DMS 273 (cell line): Measurements from ENCODE around the gene DOK7.

Source experiments
- DNase-seq: peaks from one replicate; lab custom pipeline; 2025; ENCODE audit not compliant: unreplicated experiment; lab: John Stamatoyannopoulos, UW

The DOK7 gene

GRCh38 chr4:3462790-3463415 lies at the start of gene DOK7:
Gene DOK7, plus strand, starts transcription at chr4:3463306. Its CDS starts 70 bp downstream, at chr4:3463376.
- peak; percentile 37 for DNase-seq

- no peak for DNase-seq
Observed at GRCh38 chr4:3413675-3414420, 49.3 kb upstream of the DOK7 start.

- DNase-seq: no peak
Observed at GRCh38 chr4:3414421-3415279, 48.5 kb upstream of the DOK7 start.

GRCh38 chr4:3415471-3416141 lies 47.5 kb upstream of the DOK7 start:
- no peak for DNase-seq

- DNase-seq: no peak
Observed at GRCh38 chr4:3416270-3416669, 46.8 kb upstream of the DOK7 start.

- no peak for DNase-seq
Observed at GRCh38 chr4:3416821-3417221, 46.3 kb upstream of the DOK7 start.

- DNase-seq: no peak
Observed at GRCh38 chr4:3417448-3417847, 45.7 kb upstream of the DOK7 start.

- peak; percentile 57 for DNase-seq
Observed at GRCh38 chr4:3418029-3418762, 44.9 kb upstream of the DOK7 start.

- DNase-seq: no peak
Observed at GRCh38 chr4:3419836-3420605, 43.1 kb upstream of the DOK7 start.

GRCh38 chr4:3420606-3420955 lies 42.5 kb upstream of the DOK7 start:
- DNase-seq: no peak

- DNase-seq: no peak
Observed at GRCh38 chr4:3420956-3421355, 42.1 kb upstream of the DOK7 start.

GRCh38 chr4:3421470-3421869 lies 41.6 kb upstream of the DOK7 start:
- no peak for DNase-seq

- DNase-seq: no peak
Observed at GRCh38 chr4:3422241-3422801, 40.8 kb upstream of the DOK7 start.

GRCh38 chr4:3422808-3423297 lies 40.3 kb upstream of the DOK7 start:
- DNase-seq: no peak

- DNase-seq: no peak
Observed at GRCh38 chr4:3423406-3423805, 39.7 kb upstream of the DOK7 start.

GRCh38 chr4:3423952-3424351 lies 39.2 kb upstream of the DOK7 start:
- no peak for DNase-seq

GRCh38 chr4:3424522-3425095 lies 38.5 kb upstream of the DOK7 start:
- no peak for DNase-seq

- no peak for DNase-seq
Observed at GRCh38 chr4:3426465-3427133, 36.5 kb upstream of the DOK7 start.

- no peak for DNase-seq
Observed at GRCh38 chr4:3427134-3427476, 36.0 kb upstream of the DOK7 start.
